ENCODE measurements around the gene PTPRT.

The PTPRT gene

DNA sequence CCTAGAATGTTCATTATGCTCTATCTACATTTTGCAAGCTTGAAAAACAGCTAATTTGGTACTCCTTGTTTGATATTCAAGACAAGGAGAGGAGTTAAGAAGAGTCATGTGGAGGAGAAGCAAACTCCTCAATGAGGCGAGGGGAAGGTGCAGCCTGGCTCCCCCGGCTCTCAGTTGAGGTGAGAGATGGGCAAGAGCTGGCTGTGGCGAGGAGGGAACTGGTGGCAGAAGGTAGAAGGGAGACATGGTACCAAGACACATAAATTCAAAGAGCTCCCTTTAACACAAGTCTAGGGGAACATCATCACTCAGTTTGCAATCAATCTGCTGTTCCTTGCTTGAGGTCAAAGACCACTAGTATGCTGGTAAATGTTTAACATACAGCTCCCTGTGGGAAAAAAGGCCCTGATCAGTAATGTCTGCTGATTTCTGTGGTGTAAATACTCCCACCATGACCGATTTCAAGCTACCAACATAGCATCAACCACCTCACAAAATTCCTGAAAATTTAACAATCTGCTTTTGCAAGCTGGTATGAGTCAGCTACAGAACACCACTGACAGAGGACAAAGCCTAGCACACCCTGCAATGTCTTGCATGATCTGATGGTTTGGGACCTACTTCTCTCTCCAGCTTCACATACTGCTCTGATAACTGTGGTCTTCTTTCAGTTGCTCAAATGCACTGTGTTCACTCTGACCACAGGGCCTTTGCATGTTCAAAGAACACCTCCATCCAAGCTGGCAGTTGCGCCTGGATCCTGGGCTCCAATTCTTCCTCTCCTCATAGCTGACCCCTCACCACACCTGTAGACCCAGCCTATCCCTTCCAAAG is 1055.2 kb downstream of the PTPRT start:
- Histone ChIP-seq H3K9me3 (ENCODE audit: control insufficient read depth in 2 of 2, low read length in 2 of 2) (no peaks in the 10 kb centered on the region), H3K9ac (ENCODE audit: low read depth in 1 of 2, low read length in 2 of 2) (no peak overlapping the region), H3K27ac (ENCODE audit: low read depth in 2 of 2, low read length in 2 of 2) (no peak overlapping the region), H3K4me1 (ENCODE audit: control insufficient read depth in 2 of 2, insufficient read depth in 2 of 2, low read length in 2 of 2) (no peaks in the 10 kb centered on the region), H3K4me3 (ENCODE audit: low read length in 2 of 2) (no peak overlapping the region), H3K27me3 (ENCODE audit: control insufficient read depth in 2 of 2, insufficient read depth in 2 of 2, low read length in 2 of 2) (peaks cover 0 to 1% of the 10 kb centered on the region in 2 donors), H3K36me3 (ENCODE audit: control insufficient read depth in 2 of 2, insufficient read depth in 2 of 2, low read length in 2 of 2) (no peaks in the 10 kb centered on the region)

DNA sequence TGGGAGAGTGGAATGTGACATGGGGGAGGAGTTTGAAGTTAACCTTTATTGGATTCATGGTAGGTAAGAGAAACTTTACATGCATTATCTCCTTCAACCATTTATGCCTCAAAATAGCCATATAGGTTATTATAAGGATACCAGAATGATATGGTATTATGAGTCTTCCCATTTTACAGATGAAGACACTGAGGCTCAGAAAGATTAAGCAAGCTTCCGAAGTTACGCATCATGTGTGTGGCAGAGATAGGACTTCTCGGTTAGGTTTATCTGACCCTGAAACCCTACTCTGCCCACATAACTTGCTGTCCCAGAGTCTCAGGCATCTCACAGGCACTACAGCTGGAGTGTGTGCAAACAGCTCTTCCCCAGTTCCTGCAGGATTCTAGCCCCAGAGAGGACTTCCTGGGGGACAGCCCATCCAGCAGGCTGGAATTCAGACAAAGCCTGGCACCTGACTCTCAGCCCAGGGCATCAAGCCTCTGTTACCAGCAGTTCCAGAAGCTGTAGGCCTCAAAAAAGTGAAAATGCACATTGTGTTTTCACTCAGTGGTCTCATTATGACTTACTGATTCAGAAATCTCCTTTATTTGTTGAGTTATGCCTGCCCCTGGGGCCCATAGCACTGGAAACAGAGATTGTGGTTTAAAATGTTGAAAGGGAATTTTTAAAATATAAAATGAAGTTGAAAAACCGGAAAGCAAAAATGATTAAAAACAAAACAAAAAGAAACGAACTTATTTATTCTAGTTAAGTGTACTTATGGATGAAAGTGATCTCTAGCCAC is 1058.7 kb downstream of the PTPRT start:
- H3K36me3 ChIP-seq (ENCODE audit: control insufficient read depth in 2 of 2, insufficient read depth in 2 of 2, low read length in 2 of 2), result no peaks in the 10 kb centered on the region
- peaks cover 0 to 2% of the 10 kb centered on the region in 2 donors for H3K27me3 ChIP-seq (ENCODE audit: control insufficient read depth in 2 of 2, insufficient read depth in 2 of 2, low read length in 2 of 2)
- H3K4me1 ChIP-seq (ENCODE audit: control insufficient read depth in 2 of 2, insufficient read depth in 2 of 2, low read length in 2 of 2), result no peaks in the 10 kb centered on the region
- H3K4me3 ChIP-seq (ENCODE audit: low read length in 2 of 2), result no peak overlapping the region
- H3K27ac ChIP-seq (ENCODE audit: low read depth in 2 of 2, low read length in 2 of 2), result no peak overlapping the region
- H3K9me3 ChIP-seq (ENCODE audit: control insufficient read depth in 2 of 2, low read length in 2 of 2), result no peaks in the 10 kb centered on the region
- no peak overlapping the region for H3K9ac ChIP-seq (ENCODE audit: low read depth in 1 of 2, low read length in 2 of 2)

DNA sequence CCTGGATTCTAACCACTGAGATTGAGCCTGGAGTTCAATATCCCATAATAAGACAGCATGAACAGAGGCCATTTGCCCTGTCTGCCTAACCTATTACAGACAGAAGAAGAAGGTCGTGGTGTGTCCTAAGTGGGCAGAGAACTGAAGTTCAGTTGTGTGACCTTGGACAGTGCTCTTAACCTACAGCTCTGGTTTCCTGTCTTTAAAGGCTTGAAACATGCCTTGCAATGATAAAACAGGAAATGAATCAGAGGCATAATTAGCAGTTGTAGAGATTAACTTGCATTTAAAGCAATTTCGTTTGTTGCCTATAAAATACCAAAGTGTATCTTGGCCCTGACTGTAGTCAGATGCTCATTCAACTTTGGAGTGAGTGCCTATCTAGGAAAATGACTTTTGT is 1064.3 kb downstream of the PTPRT start:
- H3K9me3 ChIP-seq (ENCODE audit: control insufficient read depth in 2 of 2, low read length in 2 of 2), result no peaks in the 10 kb centered on the region
- H3K4me1 ChIP-seq (ENCODE audit: control insufficient read depth in 2 of 2, insufficient read depth in 2 of 2, low read length in 2 of 2), result no peaks in the 10 kb centered on the region
- no peak overlapping the region for H3K9ac ChIP-seq (ENCODE audit: low read depth in 1 of 2, low read length in 2 of 2)
- H3K4me3 ChIP-seq (ENCODE audit: low read length in 2 of 2), result no peak overlapping the region
- H3K27ac ChIP-seq (ENCODE audit: low read depth in 2 of 2, low read length in 2 of 2), result no peak overlapping the region
- H3K27me3 ChIP-seq (ENCODE audit: control insufficient read depth in 2 of 2, insufficient read depth in 2 of 2, low read length in 2 of 2), result peaks cover 0 to 2% of the 10 kb centered on the region in 2 donors
- H3K36me3 ChIP-seq (ENCODE audit: control insufficient read depth in 2 of 2, insufficient read depth in 2 of 2, low read length in 2 of 2), result no peaks in the 10 kb centered on the region

DNA sequence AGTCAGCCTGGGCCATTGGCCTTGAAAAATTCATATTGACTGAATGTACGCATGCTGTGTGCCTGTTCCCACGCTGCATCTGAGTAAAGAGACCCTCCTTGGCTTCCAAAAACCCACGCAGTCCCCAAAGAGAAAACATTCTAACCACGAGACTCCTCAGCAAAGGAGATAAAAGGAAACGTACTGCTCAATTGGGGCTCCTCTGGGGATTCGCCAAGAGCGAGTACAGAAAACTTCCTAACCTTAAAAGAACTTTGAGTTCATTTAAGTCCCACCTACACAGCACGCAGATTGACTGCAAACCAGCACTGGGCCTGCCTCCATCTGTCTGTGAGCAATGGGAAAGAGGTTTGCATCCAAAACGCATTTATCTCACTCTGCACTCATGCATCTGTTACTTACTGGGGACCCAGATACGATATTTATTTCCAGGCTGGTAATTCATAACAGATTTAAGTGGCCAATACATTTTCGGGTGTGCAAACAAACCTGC is 1065.7 kb downstream of the PTPRT start:
- no peaks in the 10 kb centered on the region for H3K4me1 ChIP-seq (ENCODE audit: control insufficient read depth in 2 of 2, insufficient read depth in 2 of 2, low read length in 2 of 2)
- H3K27me3 ChIP-seq (ENCODE audit: control insufficient read depth in 2 of 2, insufficient read depth in 2 of 2, low read length in 2 of 2), result no peaks in the 10 kb centered on the region
- H3K4me3 ChIP-seq (ENCODE audit: low read length in 2 of 2), result no peak overlapping the region
- no peak overlapping the region for H3K9ac ChIP-seq (ENCODE audit: low read depth in 1 of 2, low read length in 2 of 2)
- no peaks in the 10 kb centered on the region for H3K9me3 ChIP-seq (ENCODE audit: control insufficient read depth in 2 of 2, low read length in 2 of 2)
- no peaks in the 10 kb centered on the region for H3K36me3 ChIP-seq (ENCODE audit: control insufficient read depth in 2 of 2, insufficient read depth in 2 of 2, low read length in 2 of 2)
- no peak overlapping the region for H3K27ac ChIP-seq (ENCODE audit: low read depth in 2 of 2, low read length in 2 of 2)

DNA sequence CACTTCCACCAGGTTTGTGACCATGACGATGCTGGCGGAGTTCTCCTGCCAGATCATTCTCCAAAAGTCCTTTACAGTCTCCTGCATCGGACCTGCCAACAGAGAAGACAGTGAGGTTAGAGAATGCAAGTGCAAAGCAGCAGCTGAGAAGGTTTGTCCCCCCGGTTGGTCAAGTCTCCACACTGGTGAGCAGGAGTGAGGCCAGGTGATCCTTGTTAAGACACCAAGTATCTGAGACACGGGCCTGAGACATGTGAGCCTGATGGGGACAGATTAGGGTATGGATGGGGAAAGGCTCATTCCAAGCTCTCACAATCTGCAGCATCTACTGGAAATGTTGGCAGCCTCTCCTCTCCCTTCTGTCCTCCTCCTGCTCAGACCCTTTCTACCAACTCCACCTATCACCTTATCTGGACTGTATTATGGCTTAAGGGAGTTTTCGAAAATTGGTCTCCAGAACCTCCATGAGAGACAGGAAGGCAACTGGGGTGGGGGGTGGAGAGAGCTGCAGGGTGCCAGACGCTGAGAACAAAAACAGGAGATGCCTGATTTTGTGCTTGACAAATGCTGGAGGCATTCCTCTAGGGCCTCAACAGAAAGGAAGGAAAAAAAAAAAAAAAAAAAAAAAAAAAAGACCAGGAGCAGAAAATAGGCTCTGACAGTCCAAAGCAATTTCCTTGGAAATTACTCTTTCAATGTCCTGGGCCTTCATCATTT is 1071.1 kb downstream of the PTPRT start:
- H3K36me3 ChIP-seq (ENCODE audit: control insufficient read depth in 2 of 2, insufficient read depth in 2 of 2, low read length in 2 of 2), result no peaks in the 10 kb centered on the region
- H3K9ac ChIP-seq (ENCODE audit: low read depth in 1 of 2, low read length in 2 of 2), result no peak overlapping the region
- no peaks in the 10 kb centered on the region for H3K4me1 ChIP-seq (ENCODE audit: control insufficient read depth in 2 of 2, insufficient read depth in 2 of 2, low read length in 2 of 2)
- no peaks in the 10 kb centered on the region for H3K27me3 ChIP-seq (ENCODE audit: control insufficient read depth in 2 of 2, insufficient read depth in 2 of 2, low read length in 2 of 2)
- H3K4me3 ChIP-seq (ENCODE audit: low read length in 2 of 2), result no peak overlapping the region
- no peak overlapping the region for H3K27ac ChIP-seq (ENCODE audit: low read depth in 2 of 2, low read length in 2 of 2)
- H3K9me3 ChIP-seq (ENCODE audit: control insufficient read depth in 2 of 2, low read length in 2 of 2), result no peaks in the 10 kb centered on the region

DNA sequence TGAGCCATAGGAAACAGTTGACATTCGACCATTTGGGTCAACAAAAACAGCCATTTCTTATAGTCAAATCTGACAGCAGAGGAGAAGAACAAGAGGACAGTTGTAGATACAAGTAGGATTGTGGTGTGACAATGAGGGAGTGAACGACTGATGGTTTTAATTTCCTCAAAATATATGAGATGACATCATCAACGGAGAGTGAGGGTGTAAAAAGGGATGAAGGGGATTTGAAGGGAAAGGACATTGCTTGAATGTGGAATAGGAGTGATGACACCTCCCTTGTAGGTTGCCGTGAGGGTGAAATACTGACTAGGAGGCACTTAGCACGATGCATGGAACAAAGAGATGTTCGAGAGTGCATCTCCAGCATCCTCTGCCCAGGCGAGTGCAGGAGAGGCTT is 1071.7 kb downstream of the PTPRT start:
- Histone ChIP-seq H3K27ac (ENCODE audit: low read depth in 2 of 2, low read length in 2 of 2) (no peak overlapping the region), H3K27me3 (ENCODE audit: control insufficient read depth in 2 of 2, insufficient read depth in 2 of 2, low read length in 2 of 2) (no peaks in the 10 kb centered on the region), H3K36me3 (ENCODE audit: control insufficient read depth in 2 of 2, insufficient read depth in 2 of 2, low read length in 2 of 2) (no peaks in the 10 kb centered on the region), H3K9ac (ENCODE audit: low read depth in 1 of 2, low read length in 2 of 2) (no peak overlapping the region), H3K4me3 (ENCODE audit: low read length in 2 of 2) (no peak overlapping the region), H3K9me3 (ENCODE audit: control insufficient read depth in 2 of 2, low read length in 2 of 2) (no peaks in the 10 kb centered on the region), H3K4me1 (ENCODE audit: control insufficient read depth in 2 of 2, insufficient read depth in 2 of 2, low read length in 2 of 2) (no peaks in the 10 kb centered on the region)

DNA sequence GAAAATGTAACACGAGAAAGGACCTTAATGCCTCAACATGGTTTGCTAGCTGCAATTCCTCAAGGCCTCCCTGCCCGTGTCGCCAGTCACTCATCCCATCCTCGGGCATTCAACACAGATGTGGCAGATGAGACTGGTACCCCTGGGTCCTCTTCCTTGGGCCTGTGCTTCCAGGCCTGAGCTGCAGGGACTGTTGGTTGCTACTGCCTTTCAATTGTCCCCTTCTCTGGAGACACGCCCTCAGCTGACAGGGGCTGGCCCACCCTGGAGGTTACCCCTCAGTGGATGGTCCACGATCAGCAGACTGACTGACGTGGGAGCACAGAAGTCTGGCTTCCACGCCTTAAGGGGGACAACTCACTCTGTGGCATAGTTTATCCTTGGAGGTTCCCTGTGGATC is 1076.5 kb downstream of the PTPRT start:
- no peak overlapping the region for H3K9ac ChIP-seq (ENCODE audit: low read depth in 1 of 2, low read length in 2 of 2)
- no peaks in the 10 kb centered on the region for H3K27me3 ChIP-seq (ENCODE audit: control insufficient read depth in 2 of 2, insufficient read depth in 2 of 2, low read length in 2 of 2)
- H3K36me3 ChIP-seq (ENCODE audit: control insufficient read depth in 2 of 2, insufficient read depth in 2 of 2, low read length in 2 of 2), result no peaks in the 10 kb centered on the region
- no peak overlapping the region for H3K27ac ChIP-seq (ENCODE audit: low read depth in 2 of 2, low read length in 2 of 2)
- no peaks in the 10 kb centered on the region for H3K4me1 ChIP-seq (ENCODE audit: control insufficient read depth in 2 of 2, insufficient read depth in 2 of 2, low read length in 2 of 2)
- no peak overlapping the region for H3K4me3 ChIP-seq (ENCODE audit: low read length in 2 of 2)
- H3K9me3 ChIP-seq (ENCODE audit: control insufficient read depth in 2 of 2, low read length in 2 of 2), result no peaks in the 10 kb centered on the region

DNA sequence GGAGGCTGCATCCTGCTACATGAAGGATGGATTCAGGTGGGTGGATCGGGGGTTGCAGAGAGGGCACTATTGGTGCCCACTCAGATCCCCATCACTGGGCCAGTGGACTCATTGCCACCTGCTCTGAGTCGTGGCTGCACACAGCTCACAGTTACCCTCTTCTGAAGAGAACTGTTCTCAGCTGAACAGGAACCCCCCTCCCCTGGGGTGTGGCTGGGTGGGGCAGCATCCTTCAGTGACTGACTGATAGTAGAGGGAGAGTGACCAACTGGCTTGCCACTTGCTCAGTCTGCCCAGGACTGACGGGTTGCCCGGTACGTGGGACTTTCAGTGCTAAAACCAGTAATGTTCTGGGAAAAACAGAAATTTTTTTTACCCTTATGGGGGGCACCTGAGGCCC is 1077.5 kb downstream of the PTPRT start:
- Histone ChIP-seq H3K36me3 (ENCODE audit: control insufficient read depth in 2 of 2, insufficient read depth in 2 of 2, low read length in 2 of 2) (no peaks in the 10 kb centered on the region), H3K4me1 (ENCODE audit: control insufficient read depth in 2 of 2, insufficient read depth in 2 of 2, low read length in 2 of 2) (no peaks in the 10 kb centered on the region), H3K27ac (ENCODE audit: low read depth in 2 of 2, low read length in 2 of 2) (no peak overlapping the region), H3K9ac (ENCODE audit: low read depth in 1 of 2, low read length in 2 of 2) (no peak overlapping the region), H3K9me3 (ENCODE audit: control insufficient read depth in 2 of 2, low read length in 2 of 2) (no peaks in the 10 kb centered on the region), H3K4me3 (ENCODE audit: low read length in 2 of 2) (no peak overlapping the region), H3K27me3 (ENCODE audit: control insufficient read depth in 2 of 2, insufficient read depth in 2 of 2, low read length in 2 of 2) (no peaks in the 10 kb centered on the region)

DNA sequence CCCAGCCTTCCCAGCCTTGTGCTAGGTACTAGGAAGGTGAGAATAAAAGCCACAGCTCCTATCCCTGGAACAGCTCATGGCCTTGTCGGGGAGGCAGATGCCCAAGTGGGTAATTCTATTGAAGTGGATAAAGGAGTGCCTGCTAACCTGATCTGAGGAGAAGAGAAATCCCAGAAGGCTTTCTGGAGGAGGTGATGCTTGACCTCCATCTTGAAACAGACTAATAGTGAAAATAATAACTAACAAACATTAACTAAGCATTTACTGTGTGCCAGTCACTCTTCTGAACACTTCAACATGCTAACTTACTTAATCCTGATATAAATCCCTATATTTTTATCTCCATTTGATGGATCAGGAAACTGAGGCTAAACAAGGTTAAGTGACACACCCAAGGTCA is 1078.4 kb downstream of the PTPRT start:
- no peaks in the 10 kb centered on the region for H3K27me3 ChIP-seq (ENCODE audit: control insufficient read depth in 2 of 2, insufficient read depth in 2 of 2, low read length in 2 of 2)
- H3K27ac ChIP-seq (ENCODE audit: low read depth in 2 of 2, low read length in 2 of 2), result no peak overlapping the region
- H3K4me1 ChIP-seq (ENCODE audit: control insufficient read depth in 2 of 2, insufficient read depth in 2 of 2, low read length in 2 of 2), result no peaks in the 10 kb centered on the region
- H3K4me3 ChIP-seq (ENCODE audit: low read length in 2 of 2), result no peak overlapping the region
- no peaks in the 10 kb centered on the region for H3K9me3 ChIP-seq (ENCODE audit: control insufficient read depth in 2 of 2, low read length in 2 of 2)
- H3K36me3 ChIP-seq (ENCODE audit: control insufficient read depth in 2 of 2, insufficient read depth in 2 of 2, low read length in 2 of 2), result no peaks in the 10 kb centered on the region
- H3K9ac ChIP-seq (ENCODE audit: low read depth in 1 of 2, low read length in 2 of 2), result no peak overlapping the region

DNA sequence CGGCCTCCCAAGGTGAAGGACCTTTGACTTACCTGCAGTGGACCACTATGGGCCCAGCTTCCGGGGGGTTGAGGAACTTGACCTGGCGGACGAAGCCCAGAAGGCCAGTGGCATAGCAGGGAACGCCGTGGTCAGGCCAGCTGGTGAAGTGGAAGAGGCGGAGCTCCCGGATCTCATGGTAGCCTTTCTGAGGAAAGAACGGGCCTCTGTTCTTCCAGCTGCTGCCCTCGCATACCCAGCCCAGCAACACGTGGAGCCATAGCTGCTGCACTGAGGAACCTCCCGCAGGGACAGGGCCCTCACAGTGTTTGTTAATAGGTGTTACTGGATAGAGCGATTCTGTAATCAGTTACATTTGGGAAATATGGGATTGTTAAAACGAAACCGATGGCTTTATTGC is 1079.4 kb downstream of the PTPRT start:
- Histone ChIP-seq H3K36me3 (ENCODE audit: control insufficient read depth in 2 of 2, insufficient read depth in 2 of 2, low read length in 2 of 2) (no peaks in the 10 kb centered on the region), H3K27me3 (ENCODE audit: control insufficient read depth in 2 of 2, insufficient read depth in 2 of 2, low read length in 2 of 2) (no peaks in the 10 kb centered on the region), H3K4me3 (ENCODE audit: low read length in 2 of 2) (no peak overlapping the region), H3K9me3 (ENCODE audit: control insufficient read depth in 2 of 2, low read length in 2 of 2) (no peaks in the 10 kb centered on the region), H3K9ac (ENCODE audit: low read depth in 1 of 2, low read length in 2 of 2) (no peak overlapping the region), H3K4me1 (ENCODE audit: control insufficient read depth in 2 of 2, insufficient read depth in 2 of 2, low read length in 2 of 2) (no peaks in the 10 kb centered on the region), H3K27ac (ENCODE audit: low read depth in 2 of 2, low read length in 2 of 2) (no peak overlapping the region)
